ENCODE results near the gene STARD13.

STARD13 gene

GRCh38 chr13:33217256-33217655, 68.3 kb downstream of the STARD13 start:
- no peak for DNase-seq

GRCh38 chr13:33213797-33214196, 71.8 kb downstream of the STARD13 start:
- DNase-seq = no peak

GRCh38 chr13:33213024-33213768, 72.4 kb downstream of the STARD13 start:
- DNase-seq = no peak

- DNase-seq = no peak
These were observed 73.2 kb downstream of the STARD13 start for GRCh38 chr13:33212396-33212795.

GRCh38 chr13:33210090-33210489, 75.5 kb downstream of the STARD13 start:
- DNase-seq = no peak

GRCh38 chr13:33208290-33209220, 77.0 kb downstream of the STARD13 start:
- no peak for DNase-seq

GRCh38 chr13:33207615-33207961, 78.0 kb downstream of the STARD13 start:
- no peak for DNase-seq

- no peak for DNase-seq
These were observed 78.5 kb downstream of the STARD13 start for GRCh38 chr13:33206945-33207614.

GRCh38 chr13:33206425-33206824, 79.1 kb downstream of the STARD13 start:
- no peak for DNase-seq

GRCh38 chr13:33205804-33206221, 79.7 kb downstream of the STARD13 start:
- DNase-seq = no peak

GRCh38 chr13:33205224-33205623, 80.3 kb downstream of the STARD13 start:
- DNase-seq = no peak

GRCh38 chr13:33204130-33204927, 81.2 kb downstream of the STARD13 start:
- DNase-seq = no peak

GRCh38 chr13:33202644-33203169, 82.8 kb downstream of the STARD13 start:
- no peak for DNase-seq

GRCh38 chr13:33201659-33202058, 83.9 kb downstream of the STARD13 start:
- DNase-seq = no peak

GRCh38 chr13:33199289-33199850, 86.2 kb downstream of the STARD13 start:
- no peak for DNase-seq

GRCh38 chr13:33197541-33197971, 88.0 kb downstream of the STARD13 start:
- no peak for DNase-seq

- no peak for DNase-seq
These were observed 88.8 kb downstream of the STARD13 start for GRCh38 chr13:33196767-33197166.

- DNase-seq = no peak
These were observed 89.7 kb downstream of the STARD13 start for GRCh38 chr13:33195693-33196464.

GRCh38 chr13:33194820-33195692, 90.5 kb downstream of the STARD13 start:
- no peak for DNase-seq

- DNase-seq = no peak
These were observed 92.1 kb downstream of the STARD13 start for GRCh38 chr13:33193428-33193974.

Measured in central memory CD4-positive, alpha-beta T cell (primary cell).